HG03439 (cell line): Measurements from ENCODE around the gene ZNHIT1.

Experiments
- ATAC-seq: cut with Tn5 transposase; IDR thresholded peaks from one replicate; pipeline ENCODE4 v1.9.1; 2021; ENCODE audit warnings: mild to moderate bottlenecking, moderate library complexity; ENCODE audit not compliant: unreplicated experiment

ZNHIT1 gene

DNA sequence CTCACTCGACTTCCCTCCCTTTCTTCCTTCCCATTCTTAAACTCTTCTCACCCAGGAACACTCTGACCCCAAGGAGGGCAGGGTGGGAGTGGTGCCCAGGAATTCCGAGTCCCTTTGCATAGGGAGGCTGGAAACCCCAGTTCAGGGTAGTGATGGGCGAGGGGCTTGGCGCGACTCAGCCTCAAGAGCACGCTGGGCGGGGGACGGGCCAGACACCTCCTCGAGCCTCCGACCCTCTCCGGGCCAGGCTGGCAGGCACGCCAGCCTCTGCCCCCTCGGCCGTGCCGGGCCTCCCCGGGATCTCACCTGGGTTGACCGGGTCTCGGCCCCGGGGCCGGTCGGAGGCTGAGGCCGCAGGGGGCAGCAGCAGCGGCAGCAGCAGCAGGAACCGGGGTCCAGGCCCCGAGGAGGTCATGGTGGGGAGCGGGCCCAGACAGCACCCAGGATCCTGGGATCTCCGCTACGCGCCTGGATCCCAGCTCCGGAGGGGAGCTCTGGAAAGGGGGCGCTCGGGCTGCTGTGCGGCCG lies 1.0 kb upstream of the ZNHIT1 start:
- ATAC-seq = no peak

DNA sequence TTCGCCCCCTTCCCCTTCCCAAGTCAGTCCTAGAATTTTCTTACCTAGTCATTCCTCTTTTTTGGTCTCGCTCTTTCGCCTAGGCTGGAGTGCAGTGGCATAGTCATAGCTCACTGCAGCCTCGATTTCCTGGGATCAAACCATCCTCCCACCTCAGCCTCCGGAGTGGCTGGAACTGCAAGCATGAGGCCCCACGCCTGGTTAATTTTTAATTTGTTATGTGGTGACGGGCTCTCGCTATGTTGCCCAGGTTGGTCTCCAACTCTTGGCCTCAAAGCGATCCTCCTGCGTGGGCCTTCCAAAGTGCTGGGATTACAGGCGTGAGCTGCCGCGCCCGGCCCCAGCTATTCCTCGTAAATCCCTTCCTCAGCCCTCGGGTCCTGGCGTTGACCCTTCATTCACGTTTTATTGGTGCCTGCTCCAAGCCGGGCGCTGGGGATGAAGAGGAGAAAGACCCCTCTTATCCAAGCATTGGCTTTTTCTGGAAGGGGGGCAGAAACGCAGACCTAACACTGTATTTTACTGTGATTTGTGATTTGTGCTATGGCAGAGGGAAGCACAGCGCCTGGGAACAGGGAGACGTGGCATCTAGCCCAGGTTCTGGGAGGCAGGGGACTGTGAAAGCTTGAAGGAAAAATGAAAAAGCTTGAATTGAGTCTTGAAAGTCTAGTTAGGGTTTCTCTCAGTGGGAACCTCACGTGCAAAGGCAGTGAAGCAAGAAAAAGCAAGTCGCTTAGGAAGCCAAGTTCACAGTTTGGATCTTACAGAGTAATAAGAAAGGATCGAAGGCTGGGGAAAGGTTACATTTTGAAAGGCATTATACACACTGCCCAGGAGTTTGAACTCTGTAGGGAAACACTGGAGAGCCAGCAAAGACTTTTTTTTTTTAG lies 516 bp downstream of the ZNHIT1 start:
- ATAC-seq = peak; percentile 15

DNA sequence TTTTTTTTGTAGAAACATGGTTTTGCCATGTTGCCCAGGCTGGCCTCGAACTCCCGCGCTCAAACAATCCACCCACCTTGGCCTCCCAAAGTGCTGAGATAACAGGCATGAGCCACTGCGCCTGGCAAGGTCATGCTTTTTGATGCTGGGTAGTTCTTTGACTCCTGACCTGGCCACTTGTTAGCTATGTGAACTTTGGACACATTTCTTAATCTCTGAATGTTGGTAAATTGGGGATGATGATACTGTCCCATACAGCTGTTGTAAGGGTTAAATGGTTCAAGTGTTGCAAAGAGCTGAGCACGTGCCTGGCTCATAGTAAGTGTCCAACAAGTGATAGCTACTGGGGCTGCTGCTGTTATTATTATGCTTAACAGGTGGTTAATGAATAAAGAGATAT lies 2.3 kb downstream of the ZNHIT1 start:
- ATAC-seq = no peak

DNA sequence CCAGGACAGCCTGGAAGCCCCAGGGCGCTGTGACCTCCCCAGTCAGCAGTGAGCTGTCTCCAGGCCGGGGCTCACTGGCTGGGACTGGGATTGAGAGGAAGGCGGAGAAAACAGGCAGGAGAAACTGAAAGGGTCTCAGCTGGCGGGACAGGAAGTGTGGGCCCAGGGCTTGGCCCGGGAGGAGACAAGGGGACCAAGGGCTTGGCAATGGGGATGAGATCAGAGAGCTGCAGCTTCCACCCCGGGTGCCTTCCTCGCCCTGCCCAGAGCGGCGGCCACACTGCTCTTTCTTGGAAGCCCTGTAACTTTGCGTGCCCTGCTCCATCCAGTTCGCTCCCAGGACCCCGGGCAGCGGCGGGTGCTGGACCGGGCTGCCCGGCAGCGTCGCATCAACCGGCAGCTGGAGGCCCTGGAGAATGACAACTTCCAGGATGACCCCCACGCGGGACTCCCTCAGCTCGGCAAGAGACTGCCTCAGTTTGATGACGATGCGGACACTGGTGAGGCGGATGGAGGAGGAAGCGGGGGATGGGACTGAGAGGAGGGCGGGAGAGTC lies 4.4 kb downstream of the ZNHIT1 start:
- no peak for ATAC-seq

DNA sequence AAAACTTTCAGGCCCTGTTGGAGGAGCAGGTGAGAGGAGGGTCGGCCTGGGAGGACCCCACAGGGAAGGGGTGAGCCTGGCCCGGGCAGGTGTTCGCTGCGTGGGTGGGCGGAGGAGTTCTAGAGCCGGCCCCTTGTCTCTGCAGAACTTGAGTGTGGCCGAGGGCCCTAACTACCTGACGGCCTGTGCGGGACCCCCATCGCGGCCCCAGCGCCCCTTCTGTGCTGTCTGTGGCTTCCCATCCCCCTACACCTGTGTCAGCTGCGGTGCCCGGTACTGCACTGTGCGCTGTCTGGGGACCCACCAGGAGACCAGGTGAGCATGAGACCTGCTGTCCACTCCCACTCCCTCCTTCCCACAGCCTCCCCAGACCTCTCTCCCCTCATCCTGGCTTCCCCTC lies 5.6 kb downstream of the ZNHIT1 start:
- ATAC-seq = no peak

DNA sequence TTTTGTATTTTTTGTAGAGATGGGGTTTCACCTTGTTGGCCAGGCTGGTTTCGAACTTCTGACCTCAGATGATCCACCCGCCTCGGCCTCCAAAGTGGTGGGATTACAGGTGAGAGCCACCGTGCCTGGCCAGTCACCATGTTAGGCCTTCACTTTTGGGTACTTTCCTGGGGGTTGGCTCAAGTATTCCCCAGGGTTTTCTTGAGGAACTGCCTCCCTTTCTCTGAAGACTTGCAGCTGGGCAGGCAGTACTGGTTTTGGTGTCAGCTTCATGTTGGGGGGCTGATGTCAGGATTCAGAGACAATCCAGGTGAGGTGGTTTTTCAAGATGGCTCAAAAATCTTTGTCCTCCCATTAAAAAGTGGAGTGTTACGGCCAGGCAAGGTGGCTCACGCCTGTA lies 7.7 kb downstream of the ZNHIT1 start:
- no peak for ATAC-seq

DNA sequence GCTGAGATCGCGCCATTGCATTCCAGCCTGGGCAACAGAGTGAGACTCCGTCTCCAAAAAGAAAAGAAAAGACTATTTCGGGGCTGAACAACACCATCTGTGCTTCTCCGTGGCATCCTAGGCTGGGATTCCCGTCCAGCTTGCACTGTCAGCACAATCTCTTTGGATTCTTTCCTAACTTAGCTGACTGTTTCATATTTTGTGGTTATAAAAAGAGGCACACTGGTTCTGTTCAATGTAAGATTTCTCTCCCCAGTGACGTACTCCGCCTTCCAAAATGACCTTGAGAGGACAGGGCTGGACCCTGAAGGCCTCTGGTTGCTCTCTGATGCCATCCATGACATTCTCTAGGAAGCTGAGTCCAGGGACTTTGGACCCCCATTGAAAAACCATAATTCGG lies 8.8 kb downstream of the ZNHIT1 start:
- no peak for ATAC-seq

DNA sequence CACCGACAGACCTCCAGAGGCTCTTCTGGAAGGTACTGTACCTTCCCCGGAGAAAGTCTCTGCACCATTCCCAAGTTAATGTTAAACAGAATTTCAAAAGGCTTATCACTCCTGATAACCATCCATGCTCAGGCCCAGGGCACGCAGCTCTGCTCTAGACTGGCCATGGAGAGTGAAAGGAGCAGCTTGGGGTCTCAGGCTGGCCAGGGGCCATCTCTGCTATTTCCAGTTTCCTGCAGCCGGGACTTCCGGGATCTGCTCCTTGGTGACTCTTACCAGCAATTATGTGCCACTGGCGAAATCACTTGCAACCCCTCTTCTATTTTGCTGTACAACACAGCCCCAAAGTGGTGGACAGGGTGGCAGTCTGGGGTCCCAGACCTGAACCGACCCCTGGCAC lies 13.7 kb downstream of the ZNHIT1 start:
- no peak for ATAC-seq

DNA sequence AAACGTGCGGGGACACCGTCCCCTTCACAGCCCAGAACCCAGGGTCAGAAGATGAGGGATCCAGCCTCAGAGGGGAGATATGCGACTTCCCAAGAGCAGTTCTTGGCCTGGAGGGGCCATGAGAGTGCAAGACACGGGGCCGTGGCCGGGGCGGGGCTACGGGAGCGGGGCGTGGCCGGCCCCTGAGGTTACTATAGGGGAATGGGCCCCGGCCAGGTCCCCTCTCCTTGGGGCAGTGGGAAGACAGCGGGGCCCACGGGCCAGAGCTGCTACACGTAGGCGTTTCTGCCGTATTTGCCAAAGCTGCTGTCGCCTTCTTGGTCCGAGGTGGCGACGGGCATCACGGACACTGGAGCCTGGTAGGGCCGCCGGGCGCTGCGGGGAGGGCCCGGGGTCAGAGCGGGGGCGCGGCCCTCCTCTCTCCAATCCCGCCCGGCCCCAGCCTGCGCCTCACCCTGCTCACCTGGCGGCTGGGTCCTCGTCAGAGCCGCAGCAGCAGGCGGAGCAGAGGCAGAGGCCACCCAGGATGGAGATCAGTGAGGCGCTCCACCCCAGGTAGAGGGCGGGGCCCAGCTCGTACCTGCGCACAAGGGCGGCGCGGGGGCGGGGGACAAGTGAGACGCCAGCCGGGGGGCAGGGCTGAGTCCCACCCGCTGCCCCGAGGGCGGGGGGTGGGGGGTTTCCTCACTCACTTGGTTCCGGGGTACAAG lies 14.3 kb downstream of the ZNHIT1 start:
- no peak for ATAC-seq

DNA sequence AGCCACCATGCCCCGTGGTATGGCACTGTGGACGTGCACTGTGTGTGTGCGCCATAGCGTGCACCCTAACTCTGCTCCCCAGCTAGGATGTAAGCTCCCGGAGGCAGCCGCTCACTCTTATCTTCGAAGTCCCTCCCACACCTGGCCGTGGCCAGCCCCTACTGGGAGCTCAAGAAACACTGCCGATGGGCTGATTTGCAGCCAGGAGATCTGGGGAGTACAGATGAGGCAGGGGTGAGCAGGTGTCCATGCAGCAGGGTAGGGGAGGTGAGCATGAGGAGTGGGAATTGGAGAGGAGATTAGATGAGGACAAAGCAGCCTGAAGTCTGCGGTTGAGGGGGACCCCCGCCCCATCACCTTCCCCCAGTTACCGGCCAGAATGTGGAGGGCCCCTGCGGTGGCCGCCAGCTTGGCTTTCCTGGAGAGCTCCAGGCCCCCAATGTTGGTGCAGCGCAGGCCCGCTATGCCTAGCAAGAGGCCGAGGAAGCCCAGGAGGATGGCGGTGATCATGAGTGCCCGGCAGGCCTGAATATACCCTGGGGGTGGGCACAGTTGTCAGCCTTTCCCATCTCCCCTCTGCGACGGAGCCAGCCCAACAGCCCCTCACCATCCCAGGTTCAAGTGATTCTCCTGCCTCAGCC lies 16.1 kb downstream of the ZNHIT1 start:
- ATAC-seq = no peak

DNA sequence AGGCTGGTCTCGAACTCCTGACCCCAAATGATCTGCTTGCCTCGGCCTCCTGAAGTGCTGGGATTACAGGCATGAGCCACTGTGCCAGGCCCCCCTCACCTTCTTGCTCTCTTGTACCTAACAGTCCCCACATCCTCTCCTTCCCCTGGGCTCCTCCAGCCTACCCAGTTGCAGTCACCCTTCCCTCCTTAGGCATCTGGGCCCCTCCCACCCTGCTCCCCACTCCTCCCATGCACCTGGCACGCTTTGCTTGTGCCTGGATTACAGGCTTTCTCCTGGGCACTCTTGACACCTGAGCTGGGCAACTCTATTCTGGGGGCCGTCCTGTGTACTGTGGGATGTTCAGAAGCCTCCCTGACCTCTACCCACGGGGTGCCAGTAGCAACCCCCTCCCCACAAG lies 16.7 kb downstream of the ZNHIT1 start:
- no peak for ATAC-seq

DNA sequence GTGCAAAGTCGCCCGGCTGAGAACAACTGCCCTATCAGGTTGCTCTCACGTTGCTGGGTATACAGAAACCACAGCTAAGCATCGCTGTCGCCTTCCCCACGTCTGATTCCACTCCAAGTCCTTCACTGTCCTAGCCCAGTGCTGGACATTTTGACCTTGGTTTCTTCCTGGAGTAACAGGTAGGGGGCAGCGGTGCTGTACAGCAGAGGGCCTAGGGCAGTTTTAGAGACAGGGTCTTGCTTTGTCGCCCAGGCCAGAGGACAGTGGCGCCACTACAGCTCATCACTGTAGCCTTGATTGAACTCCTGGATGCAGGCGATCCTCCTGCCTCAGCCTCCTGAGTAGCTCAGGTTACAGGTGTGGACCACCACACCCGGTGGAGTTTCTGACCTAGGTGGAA lies 17.1 kb downstream of the ZNHIT1 start:
- no peak for ATAC-seq

DNA sequence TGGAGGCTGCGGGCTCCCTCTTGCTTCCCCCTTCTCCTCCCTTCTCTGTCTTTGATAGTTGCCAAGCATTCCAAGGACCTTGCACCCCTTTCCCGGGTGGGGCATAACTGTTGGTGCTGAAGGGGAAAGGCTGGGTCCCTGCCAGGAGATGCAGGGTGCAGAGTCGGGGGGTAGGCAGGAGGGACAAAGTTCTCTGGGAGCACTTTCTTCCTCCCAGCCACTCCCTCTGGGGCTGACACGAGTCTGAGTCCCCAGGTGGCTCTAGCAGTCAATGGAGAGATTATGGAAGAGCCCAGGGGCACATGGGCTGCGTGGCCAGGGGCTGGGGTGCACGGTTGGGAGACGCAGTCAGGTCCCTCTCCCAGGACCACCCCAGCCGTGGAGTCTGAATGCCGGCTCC lies 17.6 kb downstream of the ZNHIT1 start:
- no peak for ATAC-seq

DNA sequence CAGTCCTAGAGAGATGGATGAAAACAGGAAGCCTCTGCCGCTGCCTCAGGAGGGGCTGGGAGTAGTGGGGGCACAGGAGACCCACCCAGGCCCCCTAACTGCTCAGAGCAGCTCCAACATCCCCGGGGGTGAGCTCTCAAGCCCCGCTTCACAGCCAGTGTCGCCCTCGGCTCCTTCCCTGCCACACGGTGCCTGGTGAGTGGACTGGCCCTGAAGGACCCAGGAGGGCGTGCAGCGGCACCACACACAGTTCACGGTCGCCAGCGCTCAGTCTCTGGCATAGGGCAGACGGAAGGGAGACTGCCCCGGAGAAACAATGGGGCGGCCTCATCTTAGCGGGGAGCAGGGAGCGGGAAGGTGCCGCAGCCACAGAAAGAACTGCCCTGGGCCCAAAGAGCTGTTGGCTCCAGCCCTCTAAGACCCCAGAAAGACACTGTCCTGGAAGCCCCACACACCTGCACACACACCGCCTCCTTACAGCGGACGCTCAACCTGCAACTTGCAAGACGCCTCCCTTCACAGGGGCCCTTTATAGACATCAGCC lies 18.4 kb downstream of the ZNHIT1 start:
- no peak for ATAC-seq

DNA sequence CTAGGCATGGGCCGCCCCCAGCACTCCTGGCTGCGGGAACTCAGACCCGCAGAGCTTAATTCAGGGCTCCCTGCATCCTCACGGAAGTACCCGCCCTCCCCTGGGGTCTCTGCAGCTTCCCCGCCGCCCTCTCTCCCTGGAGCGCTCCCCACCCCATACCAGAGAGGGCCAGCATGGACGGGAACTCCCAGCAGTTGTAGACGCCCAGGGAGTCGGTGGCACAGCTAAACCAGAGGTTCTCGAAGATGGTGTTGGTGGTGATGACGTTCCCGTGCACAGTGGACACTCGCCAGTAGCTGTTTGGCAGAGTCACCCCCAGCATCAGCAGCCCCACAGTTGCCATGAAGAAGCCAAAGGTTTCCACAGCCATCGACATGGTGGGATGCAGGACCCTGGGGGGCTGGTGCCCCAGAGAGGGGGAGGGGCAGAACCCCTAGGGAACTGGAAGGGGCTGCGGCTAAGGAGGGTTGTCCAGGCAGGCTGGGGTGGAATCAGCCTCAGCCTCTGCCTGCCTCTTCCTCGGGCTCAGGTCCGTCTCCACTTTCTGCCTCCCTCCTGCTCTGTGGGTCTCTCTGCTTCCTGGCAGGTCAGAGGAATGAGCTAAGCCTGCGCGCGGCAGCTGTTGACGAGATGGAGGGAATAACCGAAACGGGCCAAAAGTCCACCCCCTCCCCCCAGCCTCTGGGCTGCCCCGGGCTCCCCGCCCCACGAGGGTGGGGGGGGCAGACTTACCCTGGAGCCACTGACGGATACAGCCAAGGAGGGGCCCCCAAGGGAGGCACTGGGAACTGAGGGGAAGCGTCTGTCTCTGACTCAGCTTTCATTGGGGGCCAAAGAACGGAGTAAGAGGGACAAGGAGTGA lies 19.5 kb downstream of the ZNHIT1 start, which contains the start of gene CLDN15:
Gene CLDN15, minus strand, starts transcription at position 597 of the 862 bp plus-strand sequence. Its CDS starts 221 bp downstream, at position 376.
- no peak for ATAC-seq

DNA sequence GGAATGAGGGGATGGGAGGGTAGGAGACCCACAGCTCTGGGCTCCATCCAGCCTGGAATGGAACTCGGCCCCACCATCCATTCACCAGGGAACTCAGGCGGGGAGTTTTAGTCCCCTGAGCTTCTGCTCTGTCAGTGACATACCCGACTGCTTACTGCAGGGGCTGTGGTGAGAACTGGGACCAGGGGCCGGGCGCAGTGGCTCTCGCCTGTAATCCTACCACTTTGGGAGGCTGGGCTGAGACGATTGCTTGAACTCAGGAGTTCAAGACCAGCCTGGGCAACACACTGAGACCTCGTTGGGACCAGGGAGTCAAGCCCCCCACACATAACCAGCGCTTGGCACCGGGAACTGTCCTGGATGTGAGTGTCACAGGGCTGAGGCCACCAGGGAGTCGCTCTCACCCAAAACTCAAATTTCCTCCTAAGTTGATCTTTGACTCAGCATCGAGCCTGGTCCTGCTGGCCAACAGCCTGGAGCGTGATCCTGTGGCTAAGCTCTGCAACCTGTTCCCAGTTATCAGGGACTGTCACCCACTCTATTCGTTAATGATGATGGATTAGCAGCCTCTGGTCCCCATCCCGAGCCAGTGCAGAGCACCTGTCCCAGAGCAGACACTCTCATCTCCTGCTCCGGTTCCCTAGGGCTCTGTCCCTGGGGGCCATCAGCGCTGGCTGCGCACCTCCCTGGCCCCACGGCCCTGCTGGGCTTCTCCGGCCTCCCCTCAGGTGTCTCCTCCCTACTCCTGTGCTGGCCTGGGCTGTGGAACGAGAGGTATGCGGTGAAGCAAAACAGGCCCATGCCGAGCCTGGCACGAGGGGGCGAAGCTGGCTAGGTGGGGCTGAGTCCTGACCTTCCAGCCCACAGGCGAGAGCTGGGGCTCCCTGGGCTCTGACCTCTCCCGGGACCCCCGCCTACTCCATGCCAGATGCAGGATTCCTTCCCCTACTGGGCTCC lies 20.5 kb downstream of the ZNHIT1 start:
- no peak for ATAC-seq

DNA sequence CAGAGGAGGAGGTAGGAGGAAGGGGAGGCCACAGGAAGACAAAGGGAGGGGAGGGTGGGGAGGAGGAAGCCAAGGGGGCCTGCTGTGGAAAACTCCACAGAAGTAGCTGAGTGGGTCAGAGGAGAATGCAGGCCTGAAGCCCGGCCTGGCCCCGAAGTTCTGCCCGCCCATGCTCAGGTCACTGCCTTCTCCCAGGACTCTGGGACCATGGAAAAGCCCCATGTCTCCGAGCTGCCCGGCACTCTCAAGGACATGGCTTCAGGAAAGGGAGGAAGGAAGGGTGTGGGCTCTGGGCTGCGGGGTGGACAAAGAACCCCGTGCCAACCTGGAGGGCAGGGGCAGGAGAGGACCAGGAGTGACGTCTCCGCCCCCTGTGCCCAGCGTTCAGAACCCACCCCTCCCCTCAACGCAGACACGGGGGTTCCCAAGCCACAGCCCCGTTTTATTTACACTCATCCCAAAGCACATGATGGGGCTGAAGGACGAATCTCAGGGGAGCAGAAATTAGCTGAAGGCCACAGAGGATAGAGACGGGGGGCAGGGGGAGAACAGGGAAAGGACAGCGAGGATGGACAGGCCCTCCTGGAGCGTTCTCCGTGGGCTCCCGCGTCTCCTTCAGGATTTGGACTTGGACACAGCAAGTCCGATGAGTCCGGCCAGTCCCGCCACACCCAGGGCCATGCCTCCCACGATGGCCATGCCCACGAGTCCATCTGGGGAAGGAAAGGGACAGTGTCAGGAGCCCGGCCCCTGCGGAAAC lies 21.4 kb downstream of the ZNHIT1 start:
- no peak for ATAC-seq

DNA sequence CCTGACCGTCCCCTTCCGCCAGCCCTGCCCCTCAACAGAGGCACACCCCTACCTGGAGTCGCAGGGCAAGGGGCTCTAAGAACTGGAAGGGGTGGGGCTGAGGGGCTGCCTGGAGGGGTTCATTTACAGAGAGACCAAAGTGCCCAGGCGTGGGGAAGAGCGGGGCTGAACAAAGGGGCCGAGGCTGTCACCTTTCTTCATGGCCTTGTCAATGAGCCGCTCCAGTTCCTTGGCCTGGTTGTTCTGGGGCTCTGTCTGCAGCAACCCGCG lies 21.9 kb downstream of the ZNHIT1 start:
- ATAC-seq = no peak
